Tibial nerve (tissue), 4 donors: ENCODE results near the gene GMIP.

ENCODE experiments used
- CTCF ChIP-seq, 5 experiments: fragments of 200-600 bp in 3 of 5; fragments of 450-650 bp in 2 of 5; sonication (generic) in 3 of 5; IDR thresholded peaks; one replicate each; pipeline ENCODE4 v1.5.1; 2016 to 2019; ENCODE audit warnings: antibody characterized with exemption in 5 of 5, mild to moderate bottlenecking in 3 of 5, moderate library complexity in 2 of 5
- EP300 ChIP-seq, 2 donors: sonication (generic); formaldehyde crosslinking; IDR thresholded peaks; one replicate each; pipeline ENCODE4 v1.6.1; 2017; ENCODE audit warnings: antibody characterized with exemption in 2 of 2, mild to moderate bottlenecking in 1 of 2

- TF ChIP-seq CTCF (IDR thresholded peaks at IDR 0.05) (no peak), EP300 (IDR thresholded peaks at IDR 0.05) (no peak)
These were observed 49.1 kb downstream of the GMIP start for GRCh38 chr19:19594381-19594780.
